Measurements from ENCODE around the gene IL2RA.
"Not testable (repeated sequence)": the region's sequence is repeated elsewhere in the genome, so short reads cannot be mapped to it uniquely, and the experiment has no call there.

The IL2RA gene

DNA sequence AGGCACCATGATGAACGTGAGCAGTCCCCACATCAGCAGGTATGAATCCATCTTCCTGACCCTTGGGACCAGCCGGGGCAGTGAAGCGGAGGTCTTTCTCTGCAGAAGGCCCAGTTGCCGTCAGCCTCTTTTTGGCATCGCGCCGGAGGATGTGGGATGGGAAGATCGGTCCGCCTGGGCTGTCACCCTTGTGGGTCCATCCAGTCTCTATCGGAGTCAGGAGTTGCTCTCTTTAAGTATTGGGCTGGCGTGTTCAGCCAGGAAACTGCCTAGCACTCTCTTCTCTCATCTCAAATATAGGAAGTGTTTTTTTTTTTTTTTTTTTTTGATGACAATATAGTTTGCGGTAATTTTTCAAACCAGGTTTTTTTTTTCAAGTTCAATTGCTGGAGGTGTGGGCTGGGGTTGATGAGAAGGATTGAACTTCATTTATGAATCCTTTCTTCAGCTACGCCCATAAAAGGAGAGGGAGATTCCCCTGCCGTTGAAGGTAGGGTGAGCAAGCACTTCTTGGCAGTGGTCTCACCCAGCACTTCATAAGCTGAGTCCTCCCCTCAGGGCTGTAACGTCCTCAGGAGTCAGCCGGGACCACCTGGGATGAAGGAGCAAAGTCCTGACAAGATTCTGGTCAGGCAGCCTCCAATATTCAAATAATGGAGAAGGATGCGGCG, at the start of gene IL2RA:
Gene IL2RA (minus strand): TSS at position 267 of the 671 bp plus-strand sequence. CDS start 216 bp downstream, at position 51.
- no peak for DNase-seq (ENCODE audit: low spot score)

DNA sequence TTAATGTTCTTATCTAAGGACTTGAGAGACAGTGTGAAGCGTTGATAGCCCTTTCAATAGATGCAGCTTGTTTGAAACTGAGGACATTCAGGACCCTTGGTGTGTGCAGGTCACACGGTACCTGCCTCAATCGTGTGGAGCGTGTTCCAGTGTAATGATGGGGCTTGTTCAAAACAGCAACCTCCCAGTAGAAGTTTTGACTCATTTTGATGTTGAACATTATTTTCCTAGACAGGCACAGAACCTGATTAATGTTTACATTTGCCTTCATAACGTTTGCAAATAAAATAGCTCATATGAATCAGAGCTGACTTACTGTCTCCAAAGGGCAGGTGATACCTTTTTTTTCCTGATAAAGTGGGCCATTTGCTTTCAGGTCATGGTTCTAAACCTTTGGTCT, 48.0 kb upstream of the IL2RA start:
- no peak for DNase-seq (ENCODE audit: low spot score)

DNA sequence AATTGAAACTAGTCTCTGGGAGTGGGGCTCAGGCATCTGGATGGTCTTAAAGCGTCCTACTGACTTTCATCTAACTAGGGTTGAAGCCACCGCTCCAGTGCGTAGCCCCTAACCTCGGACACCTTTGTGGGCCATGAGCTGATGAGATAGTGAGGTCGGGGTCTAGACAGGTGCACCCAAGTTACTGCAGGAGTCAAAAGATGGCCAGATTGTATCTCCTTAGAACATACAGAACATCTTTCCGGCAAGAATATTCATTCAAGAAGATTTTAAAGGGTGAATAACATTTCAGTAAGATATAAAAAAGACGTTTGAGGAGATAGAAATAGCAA, 47.2 kb upstream of the IL2RA start:
- DNase-seq (ENCODE audit: low spot score): no peak

DNA sequence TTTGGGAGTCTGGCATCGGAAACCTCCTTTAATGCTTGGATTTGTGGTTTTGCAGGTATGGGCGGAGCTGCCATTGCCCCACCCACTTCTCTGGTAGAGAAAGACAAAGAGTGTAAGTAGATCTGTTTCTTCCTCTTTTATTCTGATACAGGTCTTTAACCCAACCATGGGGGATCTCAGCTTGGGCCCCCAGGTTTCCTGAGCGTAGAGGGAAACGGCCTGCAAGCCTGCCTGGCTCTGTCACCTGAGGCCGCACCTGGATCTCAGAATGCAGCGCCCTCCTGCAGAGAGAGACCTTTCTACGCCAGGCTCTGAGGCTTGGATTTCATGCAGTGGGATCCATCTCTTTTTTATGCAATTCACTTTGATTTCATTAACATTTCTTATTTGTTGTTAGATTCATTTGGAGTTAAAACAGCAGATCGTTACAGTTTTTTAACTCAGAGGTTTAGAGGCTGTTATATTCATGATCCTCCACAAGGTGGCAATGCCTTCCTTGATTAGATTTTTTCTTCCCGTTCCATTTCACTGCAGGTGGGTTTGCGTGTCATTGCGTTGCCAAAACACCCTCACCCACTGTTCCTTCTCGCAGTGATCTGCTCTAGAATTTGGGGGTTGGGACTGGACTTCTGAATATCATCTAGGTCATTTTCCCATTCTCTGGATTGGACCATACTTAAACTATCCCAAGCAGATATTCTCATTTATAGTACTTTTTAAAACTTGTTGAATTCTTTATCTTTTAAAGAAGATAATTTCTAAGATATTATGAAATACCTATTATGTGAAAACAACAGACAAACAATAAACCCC, 46.7 kb upstream of the IL2RA start:
- DNase-seq (ENCODE audit: low spot score): peak; percentile 65

DNA sequence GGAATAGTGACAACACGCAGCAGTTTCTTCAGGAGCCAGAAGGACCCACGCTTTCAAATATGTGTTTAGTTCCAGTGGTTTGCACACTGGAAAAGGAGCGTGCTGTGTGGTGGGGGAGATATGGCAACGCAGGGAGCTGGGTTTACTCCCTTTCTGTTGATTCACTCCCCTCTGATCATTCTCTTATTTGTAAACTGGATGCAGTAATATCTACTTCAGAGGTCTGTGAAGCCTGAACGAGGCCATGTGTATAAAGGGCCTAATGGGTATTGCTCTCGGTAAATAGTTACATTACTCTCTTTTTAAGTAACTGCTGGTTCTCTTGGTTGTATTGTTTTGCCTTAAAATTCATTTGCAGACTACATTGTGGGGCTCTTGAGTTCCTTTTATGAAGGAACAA, 45.9 kb upstream of the IL2RA start:
- no peak for DNase-seq (ENCODE audit: low spot score)

DNA sequence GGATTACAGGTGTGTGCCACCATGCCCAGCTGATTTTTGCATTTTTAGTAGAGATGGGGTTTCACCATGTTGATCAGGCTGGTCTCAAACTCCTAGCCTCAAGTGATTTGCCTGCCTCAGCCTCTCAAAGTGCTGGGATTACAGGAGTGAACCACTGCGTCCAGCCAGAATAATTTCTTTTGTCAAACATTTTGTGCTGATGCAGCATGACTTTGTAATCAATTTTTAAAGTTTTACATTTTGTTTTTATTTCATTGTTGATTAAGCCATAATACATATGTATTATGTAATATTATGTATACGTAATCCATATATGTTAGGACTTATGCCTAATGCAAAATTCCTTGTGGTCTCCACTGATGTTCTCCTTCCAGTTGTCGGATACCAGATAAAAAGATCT, 45.4 kb upstream of the IL2RA start:
- DNase-seq (ENCODE audit: low spot score): not testable (repeated sequence)

DNA sequence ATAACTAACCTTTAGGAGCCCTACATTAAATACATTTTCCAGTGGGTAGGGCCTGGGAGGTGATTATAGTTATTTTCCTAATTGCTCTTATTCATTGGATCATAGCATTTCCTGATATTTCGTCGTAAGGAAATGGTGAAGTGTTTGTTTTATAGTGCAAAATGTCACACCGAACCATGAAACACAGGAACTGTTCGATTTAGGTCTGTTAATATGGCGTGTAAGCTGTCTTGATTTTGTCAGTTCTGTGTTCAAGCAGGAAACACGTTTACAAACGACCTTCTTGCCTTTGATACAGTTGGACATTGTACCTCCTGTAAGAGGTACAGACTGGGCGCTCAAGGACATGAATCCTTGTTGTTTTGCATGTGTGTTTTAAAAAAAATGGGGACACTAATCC, 41.4 kb upstream of the IL2RA start:
- DNase-seq (ENCODE audit: low spot score): no peak

DNA sequence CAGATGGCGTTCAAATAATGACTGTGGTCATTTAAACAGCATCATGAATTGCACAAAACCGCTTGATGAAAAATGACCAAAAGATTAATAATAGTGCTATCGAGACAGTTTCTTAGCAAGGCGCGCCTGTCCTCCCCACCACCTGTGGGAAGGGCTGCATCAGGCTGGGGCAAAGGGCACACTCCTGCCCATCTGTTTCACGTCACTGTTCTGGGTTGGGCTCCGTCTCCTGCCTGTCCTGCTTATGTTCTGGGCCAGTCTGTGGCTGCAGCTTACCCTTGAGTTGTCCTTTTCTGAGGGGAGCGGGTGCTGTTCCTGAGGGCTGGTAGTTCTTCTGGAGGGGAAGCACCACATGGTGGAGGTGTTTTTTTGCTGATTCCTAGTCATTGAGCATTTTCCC, 40.0 kb upstream of the IL2RA start:
- DNase-seq (ENCODE audit: low spot score): no peak

DNA sequence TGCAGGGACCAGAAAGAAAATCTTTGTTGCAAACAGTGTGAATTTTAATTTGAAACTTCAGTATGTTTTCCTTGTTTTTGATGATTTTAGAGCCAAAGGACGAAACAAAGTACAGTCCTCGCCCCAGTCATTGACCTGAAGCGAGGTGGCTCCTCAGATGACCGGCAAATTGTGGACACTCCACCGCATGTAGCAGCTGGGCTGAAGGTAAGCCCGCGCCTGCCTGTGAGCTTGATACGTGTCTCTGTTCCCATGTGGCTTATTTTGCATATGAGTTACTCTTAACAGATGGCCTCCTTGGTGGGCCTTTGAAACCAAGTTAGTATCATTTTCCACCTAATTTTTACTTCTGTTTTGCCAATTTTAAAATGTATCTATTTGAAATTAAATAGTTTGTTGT, 39.0 kb upstream of the IL2RA start:
- DNase-seq (ENCODE audit: low spot score): no peak

DNA sequence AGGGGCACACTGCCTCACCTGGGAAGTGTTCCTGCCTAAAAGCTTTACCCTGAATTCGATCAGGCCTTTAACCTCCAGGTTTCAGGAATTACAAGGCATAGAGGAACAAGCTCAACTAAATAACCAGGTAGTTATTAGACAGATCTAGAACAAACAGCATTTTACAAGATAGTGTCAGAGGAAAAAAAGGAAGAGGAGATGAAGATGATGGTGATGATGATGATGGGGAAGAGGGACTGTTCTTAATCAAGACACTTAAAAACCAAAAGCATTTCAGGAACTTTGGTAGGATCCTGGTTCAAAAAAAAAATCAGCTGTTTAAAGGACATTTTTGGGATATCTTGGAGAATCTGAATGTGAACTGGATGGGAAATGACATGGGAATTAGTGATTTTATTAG, 38.2 kb upstream of the IL2RA start:
- no peak for DNase-seq (ENCODE audit: low spot score)

DNA sequence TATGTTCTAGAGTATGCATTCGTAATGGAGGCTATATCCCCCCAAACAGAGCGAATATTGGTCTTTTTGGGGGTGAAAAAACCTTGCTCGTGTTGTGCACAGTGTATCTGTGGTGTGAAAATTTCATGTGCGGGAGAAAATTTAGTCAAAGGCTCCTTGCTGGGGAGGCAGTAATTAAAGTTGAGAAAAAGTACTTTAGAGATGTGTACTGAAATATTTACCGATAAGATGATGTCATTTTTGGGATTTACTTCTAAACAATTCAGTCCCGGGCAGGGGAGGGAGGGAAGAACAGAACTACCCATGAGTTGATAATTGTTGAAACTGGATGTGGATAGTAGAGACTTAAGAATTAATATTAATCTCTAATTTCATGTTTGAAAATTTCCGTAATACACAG, 36.0 kb upstream of the IL2RA start:
- no peak for DNase-seq (ENCODE audit: low spot score)

DNA sequence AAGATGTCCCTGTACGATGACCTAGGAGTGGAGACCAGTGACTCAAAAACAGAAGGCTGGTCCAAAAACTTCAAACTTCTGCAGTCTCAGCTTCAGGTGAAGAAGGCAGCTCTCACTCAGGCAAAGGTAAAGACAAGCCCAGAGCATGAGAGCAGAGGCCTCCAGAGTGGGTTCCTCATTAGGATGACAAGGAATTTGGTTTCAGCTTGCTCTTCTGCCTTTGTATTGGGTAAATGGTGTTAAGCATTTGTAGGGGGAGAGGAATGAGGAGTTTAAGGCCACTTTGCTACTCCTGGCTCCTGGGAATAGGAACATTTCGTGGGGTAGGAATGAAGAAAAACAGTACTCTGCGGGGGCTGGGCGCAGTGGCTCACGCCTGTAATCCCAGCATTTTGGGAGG, 34.9 kb upstream of the IL2RA start:
- DNase-seq (ENCODE audit: low spot score): no peak

DNA sequence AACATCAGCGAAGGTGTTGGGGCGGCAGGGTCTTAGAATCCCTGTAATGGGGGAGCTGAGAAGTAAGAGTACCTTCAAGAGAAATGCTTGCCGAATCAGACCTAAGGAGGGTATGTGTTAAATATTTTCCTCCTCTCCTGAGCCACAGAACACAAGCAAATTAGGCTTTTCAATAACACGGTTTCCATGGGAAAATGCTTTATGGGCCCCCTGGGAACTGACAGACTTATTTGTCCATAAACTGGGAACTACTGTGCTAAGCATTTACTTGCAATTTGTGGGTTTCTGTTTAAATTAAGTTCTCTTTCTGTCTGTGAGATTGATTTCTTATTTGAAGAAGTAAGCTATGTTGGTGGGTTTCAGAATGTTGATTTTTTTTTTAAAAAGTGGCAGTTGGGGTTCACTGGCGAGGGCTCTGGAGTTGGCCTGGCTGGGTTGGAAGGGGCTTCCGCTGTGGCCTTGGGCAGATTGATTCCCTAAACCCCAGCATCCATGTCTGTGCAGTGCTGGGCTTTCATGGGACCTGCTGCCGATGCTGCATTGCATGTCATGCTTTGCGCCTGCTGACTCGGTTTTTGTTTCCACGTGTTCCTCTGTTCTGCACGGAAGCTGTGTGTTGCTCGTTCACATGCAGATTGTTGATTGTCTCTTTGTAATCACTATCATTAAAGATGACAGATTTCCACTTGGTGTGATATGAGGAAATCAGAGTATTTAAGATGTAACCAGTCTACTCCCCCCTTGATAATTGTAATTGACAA, 33.8 kb upstream of the IL2RA start:
- DNase-seq (ENCODE audit: low spot score): no peak

DNA sequence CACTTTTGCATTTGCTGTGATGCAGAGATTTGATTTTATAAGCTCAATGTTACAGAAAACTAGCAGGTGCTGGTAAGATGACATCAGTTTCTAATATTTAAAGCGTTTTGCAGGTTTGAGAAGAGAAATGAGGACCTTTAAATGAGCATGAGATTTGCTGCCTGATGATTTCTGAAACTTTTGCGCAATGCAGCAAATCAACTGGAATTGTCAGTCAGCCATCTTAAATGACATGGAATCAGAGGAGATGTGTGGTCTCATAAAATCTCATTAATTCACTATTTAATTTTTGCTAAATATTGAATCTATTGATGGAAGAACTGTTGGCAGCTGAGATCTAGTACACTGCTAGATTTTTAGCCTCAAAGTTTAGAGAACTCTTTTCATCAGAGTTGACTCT, 30.6 kb upstream of the IL2RA start:
- no peak for DNase-seq (ENCODE audit: low spot score)

DNA sequence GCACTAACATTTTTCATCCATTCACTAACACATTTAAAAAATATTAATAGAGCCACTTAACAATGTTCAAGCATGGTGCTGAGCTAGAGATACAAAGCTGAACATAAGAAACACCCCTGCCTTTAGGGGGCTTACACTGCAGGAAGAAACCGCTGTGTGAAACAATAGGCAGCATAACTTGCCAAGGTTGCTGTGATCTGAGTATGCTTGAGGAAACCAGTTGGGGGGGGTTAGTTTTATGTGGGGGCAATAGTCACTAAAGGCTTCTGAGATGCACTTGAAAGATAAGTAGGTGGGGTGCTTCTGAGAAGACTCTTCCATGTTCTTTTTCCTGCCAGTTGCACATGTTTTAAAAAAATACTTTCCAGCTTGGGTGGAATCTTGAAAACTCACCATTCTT, 29.5 kb upstream of the IL2RA start:
- no peak for DNase-seq (ENCODE audit: low spot score)

DNA sequence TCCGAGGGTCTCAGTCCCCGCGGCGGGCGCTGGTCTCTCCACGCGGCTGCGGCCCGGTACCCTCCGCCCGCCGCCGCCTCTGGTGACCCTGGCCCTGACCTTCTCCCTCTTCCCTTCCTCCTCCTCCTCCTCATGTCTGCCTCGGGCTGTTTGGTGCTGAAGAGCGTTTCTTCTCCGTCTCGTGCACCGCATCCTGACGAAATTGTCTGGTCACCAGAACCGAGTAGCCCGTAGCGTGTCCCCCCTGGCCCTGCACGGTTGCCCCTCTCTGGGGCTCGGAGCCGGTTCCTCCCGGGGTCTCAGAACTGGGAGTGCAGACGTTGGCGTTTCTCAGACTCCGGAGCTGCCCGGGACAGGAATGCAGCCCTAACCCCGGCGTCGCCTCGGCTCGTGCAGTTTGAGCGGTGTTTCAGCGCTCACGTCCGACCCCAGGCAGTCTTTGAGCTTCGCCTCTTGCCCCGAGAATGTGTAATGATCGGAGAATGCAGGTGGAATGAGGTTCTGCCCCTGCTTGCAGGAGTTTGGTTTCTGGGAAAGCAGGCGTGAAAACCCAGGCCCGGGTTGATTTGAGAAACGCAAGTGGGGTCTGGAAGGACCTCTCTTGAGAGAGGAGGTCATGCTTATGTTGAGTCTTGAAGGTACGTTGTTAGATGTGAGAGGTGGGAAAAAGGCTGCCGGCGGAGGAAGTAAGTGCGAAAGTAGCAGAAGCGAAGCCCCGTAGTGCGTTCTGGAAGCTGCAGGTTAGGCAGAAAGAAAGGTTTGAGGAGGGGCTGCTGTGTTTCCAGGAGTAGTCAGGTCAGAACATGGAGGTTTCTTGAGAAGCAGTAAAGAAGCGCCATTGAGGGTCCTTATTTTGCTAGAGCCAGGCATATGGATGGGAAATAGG, 27.4 kb upstream of the IL2RA start:
- DNase-seq (ENCODE audit: low spot score): no peak

DNA sequence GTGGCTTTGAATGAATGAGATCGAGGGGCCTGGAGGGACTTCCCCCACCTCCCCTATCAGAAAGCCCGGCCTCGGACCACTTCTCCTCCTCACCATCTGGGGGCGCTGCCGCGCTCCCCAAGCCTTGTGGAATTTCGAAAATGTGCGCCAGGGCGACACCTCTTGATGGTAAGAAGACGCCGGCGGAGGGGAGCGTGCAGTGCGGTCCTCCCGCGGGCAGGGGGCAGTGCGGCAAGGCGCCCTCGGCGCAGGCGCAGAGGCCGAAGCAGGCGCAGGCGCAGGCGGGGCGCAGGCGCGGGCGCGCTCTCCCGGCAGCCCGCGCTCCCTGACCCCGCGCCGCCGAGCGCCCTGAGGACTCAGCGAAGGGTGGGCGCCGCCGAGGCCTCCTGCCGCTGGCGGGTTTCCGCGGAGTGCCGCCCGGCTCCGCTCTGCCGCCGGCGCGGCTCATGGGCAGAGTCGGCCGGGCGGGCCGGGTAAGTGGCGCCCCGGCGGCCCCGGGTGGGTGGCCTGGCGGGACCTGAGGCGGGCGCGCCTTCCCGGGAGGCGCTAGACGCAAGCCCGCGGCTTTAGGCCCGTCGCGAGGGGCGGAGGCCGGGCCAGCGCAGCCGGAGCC, 26.7 kb upstream of the IL2RA start, which contains the start of gene RBM17:
Gene RBM17 (plus strand): TSS at position 314 of the 613 bp plus-strand sequence. CDS start 8,032 bp downstream, outside the sequence.
- peak; percentile 97 for DNase-seq (ENCODE audit: low spot score)

DNA sequence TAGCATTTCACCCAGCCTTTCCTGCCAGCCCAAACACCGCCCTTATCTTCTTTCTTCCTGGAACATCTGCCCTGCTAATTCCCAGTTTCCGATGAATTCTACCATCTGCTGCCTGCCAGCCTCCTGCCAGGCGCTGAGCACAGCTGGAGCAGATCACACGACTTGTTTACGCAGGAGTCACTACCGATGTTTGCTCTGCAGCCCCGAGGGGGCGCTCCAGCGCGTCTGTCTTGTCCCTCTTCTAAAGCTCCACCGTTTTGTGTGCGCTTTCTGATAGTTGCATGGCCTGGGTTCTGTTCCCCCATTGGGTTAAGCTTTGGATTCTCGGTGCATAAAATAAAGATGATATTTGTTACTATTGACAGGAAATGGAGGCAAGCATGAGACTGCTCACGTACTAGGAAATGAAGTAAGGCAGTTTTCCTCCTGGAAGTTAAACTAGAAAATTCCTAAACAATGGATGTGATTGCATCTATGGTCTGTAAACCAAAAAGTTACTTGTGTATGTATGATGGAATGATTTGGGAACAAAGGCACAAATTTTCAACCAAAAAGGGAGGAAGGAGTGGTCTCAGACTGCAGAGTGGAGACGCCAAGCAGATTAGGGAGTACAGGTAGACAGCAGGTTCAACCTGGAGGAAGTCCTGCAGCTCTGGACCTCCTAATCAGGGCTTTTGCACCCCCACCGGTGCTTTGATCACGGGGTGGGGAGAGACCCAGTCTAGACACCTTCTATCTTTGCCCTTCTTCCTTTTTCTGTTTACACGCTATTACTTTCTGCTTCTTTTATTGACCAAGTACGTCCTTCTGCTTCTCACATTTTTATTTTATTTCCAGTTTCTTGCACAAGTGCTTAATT, 24.4 kb upstream of the IL2RA start:
- DNase-seq (ENCODE audit: low spot score): peak; percentile 90

DNA sequence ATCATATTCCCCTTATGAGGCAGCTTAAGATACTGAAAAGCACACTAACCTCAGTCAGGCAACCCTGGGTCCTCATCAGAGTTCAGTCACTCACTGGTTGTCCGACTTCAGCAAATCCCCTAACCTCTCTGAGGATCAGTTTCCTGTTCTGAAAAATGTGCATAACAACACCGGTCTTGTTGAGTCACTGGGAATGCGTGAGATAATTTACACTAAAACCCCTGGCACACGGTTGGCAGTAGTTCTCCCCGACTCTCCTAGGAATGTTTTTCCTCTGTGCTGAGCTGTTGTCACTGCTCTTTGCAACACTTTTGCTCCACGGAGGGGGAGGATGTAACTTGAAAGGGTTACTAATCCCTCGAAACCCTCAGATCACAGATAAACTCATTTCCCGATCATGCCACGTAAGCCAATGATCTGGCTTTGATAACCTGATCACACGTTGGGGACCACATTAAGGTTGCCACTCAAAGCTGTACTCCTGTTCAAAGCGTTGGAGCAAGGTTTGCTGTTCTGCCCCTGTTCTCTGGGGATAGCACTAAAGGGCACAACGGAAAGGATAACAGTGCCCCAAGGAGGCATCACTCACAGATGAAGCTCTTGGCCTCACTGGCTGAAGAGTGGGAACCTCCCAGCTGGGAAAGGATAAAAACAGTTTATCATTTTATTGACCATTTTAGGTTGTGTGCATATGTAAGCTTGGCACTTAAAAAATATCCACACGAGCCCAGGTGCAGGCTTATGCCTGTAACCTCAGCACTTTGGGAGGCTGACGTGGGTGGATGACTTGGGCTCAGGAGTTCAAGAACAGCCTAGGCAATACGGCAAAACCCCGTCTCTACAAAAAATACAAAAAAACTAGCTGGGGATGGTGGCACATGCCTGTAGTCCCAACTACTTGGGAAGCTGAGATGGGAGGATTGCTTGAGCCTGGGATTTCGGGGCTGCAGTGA, 21.6 kb upstream of the IL2RA start:
- no peak for DNase-seq (ENCODE audit: low spot score)
